Left lobe of liver (tissue), 2 donors: ENCODE measurements around the gene UGT2A1. TPM values are rescaled to one million over a fixed set of nuclear protein-coding genes. Genes with fewer than 3 reads are reported as not detected.

Source experiments
- ATAC-seq: fragments of 200-7000 bp; cut with Tn5 transposase; one replicate; pipeline ENCODE4 v1.9.1; 2020; ENCODE audit warnings: mild to moderate bottlenecking, moderate library complexity
- DNase-seq: peaks from one replicate; pipeline ENCODE4 v3.0.0-alpha.2; 2020; ENCODE audit warnings: low spot score
- total RNA-seq: library from RNA; stranded (reverse); gene quantifications from one replicate; pipeline ENCODE4 v1.2.1, GENCODE V29; 2021
- donor health status: DM: no; HTN: no; CAD: no; lungs with moderate emphysema.
- donor health status: DM: no; HTN: yes; CAD: no.

The UGT2A1 gene
- total RNA-seq, 1 donor from 2014 or later: 0.18 TPM

GRCh38 chr4:69591364-69591763 lies 61.7 kb downstream of the UGT2A1 start:
- no peak for DNase-seq
- peak; percentile 76 for ATAC-seq

GRCh38 chr4:69589884-69590283 lies 63.2 kb downstream of the UGT2A1 start:
- no peak for ATAC-seq

DNA sequence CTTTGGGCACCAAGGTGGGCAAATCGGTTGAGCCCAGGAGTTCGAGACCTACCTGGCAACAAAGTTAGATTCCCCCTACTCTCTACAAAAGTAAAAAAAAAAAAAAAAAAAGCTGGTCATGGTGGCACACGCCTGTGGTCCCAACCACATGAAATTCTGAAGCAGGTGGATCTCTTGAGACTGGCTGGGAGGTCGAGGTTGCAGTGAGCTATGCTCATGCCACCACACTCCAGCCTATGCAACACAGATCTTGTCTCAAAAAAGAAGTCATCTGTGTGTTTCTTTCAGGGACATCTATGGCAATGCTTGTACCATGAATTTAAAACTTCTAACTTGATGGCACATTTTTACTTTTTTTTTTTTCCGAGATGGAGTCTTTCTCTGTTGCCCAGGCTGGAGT lies 68.9 kb downstream of the UGT2A1 start:
- DNase-seq: no peak
- ATAC-seq: no peak

More at GRCh38 chr4:69589884-69590283, 63.2 kb downstream of the UGT2A1 start:
- DNase-seq: no peak

GRCh38 chr4:69583543-69583942 lies 69.5 kb downstream of the UGT2A1 start:
- ATAC-seq (peak; percentile 86), DNase-seq (no peak)

DNA sequence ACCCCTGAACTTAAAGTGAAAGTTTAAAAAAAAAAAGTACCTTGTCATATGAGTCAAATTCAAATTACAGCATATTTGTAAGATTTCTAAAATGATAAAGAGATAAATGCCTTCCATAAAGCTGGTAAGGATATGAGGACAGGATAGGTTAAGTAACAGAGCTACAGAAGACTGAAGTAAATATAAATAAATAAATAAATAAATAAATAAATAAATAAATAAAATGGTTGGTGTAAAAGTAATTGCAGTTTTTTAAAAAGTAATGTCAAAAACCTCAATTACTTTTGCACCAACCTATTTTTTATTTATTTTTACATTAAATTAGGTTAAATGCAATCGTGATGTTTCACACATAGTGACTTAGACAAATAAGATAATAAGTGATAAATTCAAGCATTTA lies 75.8 kb downstream of the UGT2A1 start:
- ATAC-seq (no peak), DNase-seq (no peak)

- ATAC-seq (no peak), DNase-seq (no peak)
These were observed 76.7 kb downstream of the UGT2A1 start for GRCh38 chr4:69576251-69576877.

GRCh38 chr4:69568787-69569186 lies 84.3 kb downstream of the UGT2A1 start:
- ATAC-seq: peak; percentile 79
- DNase-seq: no peak

GRCh38 chr4:69563424-69563823 lies 89.6 kb downstream of the UGT2A1 start:
- ATAC-seq (no peak), DNase-seq (no peak)

GRCh38 chr4:69549651-69550050 lies 103.4 kb downstream of the UGT2A1 start:
- no peak for DNase-seq
- ATAC-seq: no peak

DNA sequence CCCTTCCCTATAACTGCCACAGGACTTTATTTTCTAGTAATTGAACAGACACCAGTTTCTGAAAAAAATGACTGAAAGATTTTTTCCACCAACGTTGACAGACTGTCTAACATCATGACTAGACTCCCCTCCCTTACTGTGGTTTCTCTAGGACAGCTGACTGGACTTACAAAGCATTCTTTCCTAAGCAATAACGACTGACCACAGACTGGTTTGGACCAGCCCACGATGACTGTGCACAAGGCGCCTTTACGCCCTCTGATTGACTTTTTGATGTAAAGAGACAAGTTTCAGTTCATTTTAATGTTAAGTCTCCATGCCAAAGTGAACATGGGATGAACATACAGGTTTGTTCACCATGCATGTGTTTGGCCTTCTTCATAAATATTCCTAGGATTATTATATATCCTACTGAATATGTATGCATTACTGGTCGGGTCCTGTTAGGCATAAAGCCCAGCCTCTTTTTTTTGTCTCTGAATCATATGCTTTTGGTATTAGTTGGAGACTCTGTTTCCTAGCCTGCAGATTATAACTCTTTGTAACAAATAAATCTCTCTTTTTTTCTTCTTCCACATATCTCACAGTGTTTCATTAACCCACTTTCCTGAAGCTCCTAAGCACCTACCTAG lies 106.8 kb downstream of the UGT2A1 start:
- DNase-seq: no peak
- ATAC-seq: peak; percentile 76

Other genes starting within 250 kb of the UGT2A1 start
- 583 TPM for gene UGT2B4, start 157.3 kb downstream of the UGT2A1 start, total RNA-seq
- not detected for gene UGT2A2, start 13.6 kb downstream of the UGT2A1 start, total RNA-seq
- gene SULT1B1, start 107.4 kb upstream of the UGT2A1 start, total RNA-seq: 31.0 TPM
- gene SULT1E1, start 206.9 kb upstream of the UGT2A1 start, total RNA-seq: 11.1 TPM